ENCODE measurements around the gene INPP5K. TPM values are rescaled to one million over a fixed set of nuclear protein-coding genes. Genes with fewer than 3 reads are reported as not detected.

The INPP5K gene
- total RNA-seq, 6 experiments from 2014 or later: 12.7 to 22.6 (median 18.2) TPM

DNA sequence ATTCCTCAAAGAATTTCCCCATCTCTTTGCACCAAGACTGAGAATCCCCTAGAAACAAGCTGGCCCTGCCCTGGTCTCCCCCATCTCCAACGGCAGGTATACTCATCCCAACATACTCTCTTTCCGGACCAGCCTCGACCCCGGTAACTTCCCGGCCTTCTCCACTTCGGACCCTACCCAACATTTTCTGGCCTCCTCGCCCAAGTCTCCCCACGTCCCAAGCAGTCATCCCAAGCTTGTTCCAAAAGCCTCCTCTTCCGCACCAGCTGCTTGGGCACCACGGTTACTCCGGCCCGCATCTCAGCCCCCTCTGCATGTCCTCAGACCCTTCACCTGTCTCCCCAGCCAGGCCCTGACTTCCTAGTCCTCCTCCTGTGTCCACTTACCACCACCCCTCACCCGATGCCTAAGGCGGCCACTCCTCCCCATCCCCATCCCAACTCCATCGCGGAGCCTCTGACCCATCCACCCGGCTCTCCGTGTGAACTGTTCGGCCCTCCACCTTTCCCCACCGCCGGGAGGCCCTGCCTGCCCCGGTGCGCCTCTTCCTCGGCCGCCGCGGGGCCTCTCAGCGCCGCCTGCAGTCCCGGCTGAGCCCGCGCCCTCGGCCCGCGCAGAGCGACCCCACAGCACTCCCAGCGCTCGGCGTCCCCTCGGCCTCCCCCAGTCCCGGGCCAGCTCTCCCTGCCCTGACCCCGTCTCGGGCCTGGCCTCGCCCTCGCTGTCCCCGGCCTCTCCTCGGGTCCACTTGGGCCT is 45.2 kb upstream of the INPP5K start:
- TF ChIP-seq, protein P1, sequence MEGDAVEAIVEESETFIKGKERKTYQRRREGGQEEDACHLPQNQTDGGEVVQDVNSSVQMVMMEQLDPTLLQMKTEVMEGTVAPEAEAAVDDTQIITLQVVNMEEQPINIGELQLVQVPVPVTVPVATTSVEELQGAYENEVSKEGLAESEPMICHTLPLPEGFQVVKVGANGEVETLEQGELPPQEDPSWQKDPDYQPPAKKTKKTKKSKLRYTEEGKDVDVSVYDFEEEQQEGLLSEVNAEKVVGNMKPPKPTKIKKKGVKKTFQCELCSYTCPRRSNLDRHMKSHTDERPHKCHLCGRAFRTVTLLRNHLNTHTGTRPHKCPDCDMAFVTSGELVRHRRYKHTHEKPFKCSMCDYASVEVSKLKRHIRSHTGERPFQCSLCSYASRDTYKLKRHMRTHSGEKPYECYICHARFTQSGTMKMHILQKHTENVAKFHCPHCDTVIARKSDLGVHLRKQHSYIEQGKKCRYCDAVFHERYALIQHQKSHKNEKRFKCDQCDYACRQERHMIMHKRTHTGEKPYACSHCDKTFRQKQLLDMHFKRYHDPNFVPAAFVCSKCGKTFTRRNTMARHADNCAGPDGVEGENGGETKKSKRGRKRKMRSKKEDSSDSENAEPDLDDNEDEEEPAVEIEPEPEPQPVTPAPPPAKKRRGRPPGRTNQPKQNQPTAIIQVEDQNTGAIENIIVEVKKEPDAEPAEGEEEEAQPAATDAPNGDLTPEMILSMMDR (IDR thresholded peaks at IDR 0.05): peak; percentile 12 to 41 (median 26)
- TF ChIP-seq POLR2A (IDR thresholded peaks at IDR 0.05): no peak
- Histone ChIP-seq H3K27me3 (no peaks in the 10 kb centered on the region), H3K4me1 (peaks cover 0 to 20% (median 3%) of the 10 kb centered on the region in 4 donors), H3K27ac (peak overlapping the region; percentile 64 to 80 (median 65)), H3K36me3 (no peaks in the 10 kb centered on the region), H3K9me3 (no peaks in the 10 kb centered on the region), H3K4me3 (peak overlapping the region; percentile 64 to 85 (median 78))
- ATAC-seq (peak; percentile 31 to 50 (median 40)), DNase-seq (peak in 1 of 3 donors; percentile 54)
- WGBS (ENCODE audit: insufficient coverage, low coverage, low lambda C conversion rate, missing lambda C conversion rate): 12% methylated on average over 22 of the region's 47 CpGs
- intact Hi-C loops (cut with DNase I): no loop called here

DNA sequence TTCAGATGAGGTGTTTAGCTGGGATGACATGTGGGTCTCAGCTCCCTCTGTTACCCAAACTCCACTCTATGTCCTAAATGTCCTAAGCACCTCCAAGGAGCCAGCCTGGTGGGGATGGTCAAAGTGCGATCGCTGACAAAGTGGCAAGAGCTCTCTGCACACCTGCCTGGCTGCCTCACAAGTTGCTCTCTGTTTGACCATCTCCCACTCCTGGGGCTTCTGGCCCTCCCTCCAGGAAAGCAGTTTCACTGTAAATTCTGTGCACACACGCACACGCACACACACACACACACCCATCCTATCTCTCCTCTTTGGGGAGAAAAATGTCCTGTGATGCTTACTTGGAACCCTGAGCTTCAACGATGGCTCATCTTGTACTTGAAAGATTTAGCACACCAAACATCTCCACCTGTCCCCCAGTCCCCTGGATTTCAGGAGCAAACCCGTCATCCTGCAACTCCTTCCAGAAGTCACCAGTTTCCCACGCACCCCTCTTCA is 44.5 kb upstream of the INPP5K start:
- Histone ChIP-seq H3K36me3 (no peaks in the 10 kb centered on the region), H3K4me3 (peak overlapping the region in 1 of 3 donors; percentile 64), H3K27ac (no peak overlapping the region), H3K27me3 (no peaks in the 10 kb centered on the region), H3K9me3 (no peaks in the 10 kb centered on the region), H3K4me1 (peaks cover 0 to 21% (median 4%) of the 10 kb centered on the region in 4 donors)
- TF ChIP-seq, protein P1 (IDR thresholded peaks at IDR 0.05): no peak
- no peak for TF ChIP-seq POLR2A (IDR thresholded peaks at IDR 0.05)
- ATAC-seq (no peak), DNase-seq (no peak)
- intact Hi-C loops (cut with DNase I): no loop called here
- WGBS (ENCODE audit: insufficient coverage, low coverage, low lambda C conversion rate, missing lambda C conversion rate): 69% methylated on average over 7 of the region's 7 CpGs

DNA sequence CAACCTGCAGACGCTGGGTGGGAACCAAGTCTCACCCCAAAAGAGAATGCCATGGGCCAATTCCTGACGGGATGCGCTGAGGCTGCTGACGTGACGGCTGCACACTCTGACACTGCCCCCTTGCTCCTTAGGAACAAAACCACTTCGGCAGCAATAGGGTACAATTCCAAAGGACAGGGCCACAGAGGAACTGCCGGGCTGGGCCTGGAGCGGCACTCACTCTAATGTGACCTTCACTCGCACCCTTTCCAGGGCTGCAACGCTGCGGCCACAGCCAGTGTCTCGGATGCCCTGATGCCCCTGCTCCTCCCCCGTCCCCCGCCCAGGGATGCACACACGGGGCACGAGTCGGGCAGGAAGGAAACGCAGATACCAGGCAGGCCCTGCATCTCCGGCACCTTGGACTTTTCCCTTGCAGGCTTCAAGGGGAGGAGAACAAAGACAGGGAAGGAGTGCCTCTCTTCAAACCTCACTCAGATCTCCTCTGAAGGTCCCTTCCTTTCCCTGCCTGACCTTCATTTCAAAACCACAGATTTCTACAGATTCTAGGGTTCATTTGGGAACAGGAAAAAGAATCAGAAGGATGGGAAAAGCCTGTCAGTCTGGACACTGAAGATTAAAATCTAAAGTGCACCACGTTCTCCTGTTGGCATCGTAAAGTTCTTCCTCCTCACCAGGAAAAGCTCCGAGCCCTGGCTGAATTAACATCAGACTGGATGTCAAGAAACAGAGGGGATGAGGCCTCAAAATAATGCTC is 43.9 kb upstream of the INPP5K start:
- Histone ChIP-seq H3K4me1 (peaks cover 0 to 27% (median 7%) of the 10 kb centered on the region in 4 donors), H3K36me3 (no peaks in the 10 kb centered on the region), H3K27me3 (no peaks in the 10 kb centered on the region), H3K27ac (no peak overlapping the region), H3K9me3 (no peaks in the 10 kb centered on the region), H3K4me3 (no peak overlapping the region)
- ATAC-seq: no peak
- TF ChIP-seq, protein P1 (IDR thresholded peaks at IDR 0.05): no peak
- no peak for TF ChIP-seq POLR2A (IDR thresholded peaks at IDR 0.05)
- intact Hi-C loops (cut with DNase I): no loop called here
- DNase-seq: peak in 1 of 3 donors; percentile 21
- WGBS (ENCODE audit: insufficient coverage, low coverage, low lambda C conversion rate, missing lambda C conversion rate): 68% methylated on average over 11 of the region's 22 CpGs

DNA sequence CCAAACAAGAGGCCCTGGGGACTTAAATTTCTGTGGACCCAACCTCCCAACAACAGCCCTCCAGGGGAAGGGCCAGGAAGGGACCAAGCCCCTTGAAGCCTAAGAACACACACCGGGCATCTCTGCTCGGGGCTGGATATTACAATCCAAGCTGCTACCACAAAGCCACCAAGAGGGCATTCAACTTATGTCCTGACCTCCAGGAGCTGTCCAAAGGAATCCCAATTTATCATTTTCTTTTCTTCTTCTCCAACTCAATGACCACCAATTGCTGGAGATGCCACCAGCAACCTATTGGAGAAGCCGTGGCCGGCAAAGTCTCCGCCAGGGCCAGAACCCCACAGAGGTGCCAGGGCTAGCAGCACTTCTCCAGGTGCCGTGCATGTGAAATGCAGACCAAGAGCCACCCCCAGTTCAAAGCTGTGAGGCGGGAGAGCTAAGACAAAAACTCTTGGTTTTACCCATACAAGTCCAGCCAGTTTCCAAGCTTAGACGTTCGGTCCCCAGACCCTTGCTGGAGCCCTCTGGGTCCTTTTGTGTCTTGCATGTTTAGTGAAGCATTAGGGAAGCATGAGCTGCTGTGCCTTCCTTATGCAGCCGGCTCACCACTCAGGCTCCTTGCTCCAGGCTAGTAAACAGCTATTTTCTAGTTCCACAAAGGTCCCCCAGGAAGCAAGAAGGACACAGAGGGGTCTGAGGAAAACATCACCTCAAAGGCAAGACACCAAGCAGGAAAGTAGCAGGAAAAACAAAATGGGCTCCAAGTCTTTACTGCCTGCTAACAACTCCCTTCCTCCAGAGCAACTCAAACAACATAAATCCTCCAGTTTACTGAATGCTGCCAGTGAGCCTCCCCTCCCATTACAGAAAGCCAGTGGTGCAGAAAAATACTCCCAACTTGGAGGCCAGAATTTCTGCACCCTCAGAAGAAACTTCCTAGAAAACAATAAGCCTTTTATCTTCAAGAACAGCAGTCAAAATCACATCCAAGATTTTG is 42.9 kb upstream of the INPP5K start:
- Histone ChIP-seq H3K27me3 (no peaks in the 10 kb centered on the region), H3K36me3 (no peaks in the 10 kb centered on the region), H3K4me1 (peaks cover 0 to 36% (median 16%) of the 10 kb centered on the region in 4 donors), H3K9me3 (no peaks in the 10 kb centered on the region), H3K4me3 (no peak overlapping the region), H3K27ac (no peak overlapping the region)
- no peak for ATAC-seq
- no peak for DNase-seq
- TF ChIP-seq, protein P1 (IDR thresholded peaks at IDR 0.05): no peak
- TF ChIP-seq POLR2A (IDR thresholded peaks at IDR 0.05): no peak
- intact Hi-C loops (cut with DNase I): no loop called here
- WGBS (ENCODE audit: insufficient coverage, low coverage, low lambda C conversion rate, missing lambda C conversion rate): 78% methylated on average over 4 of the region's 10 CpGs

Measured in right lobe of liver (tissue), 6 donors.